ENCODE measurements around the gene ABCC4. TPM values are rescaled to one million over a fixed set of nuclear protein-coding genes. Genes with fewer than 3 reads are reported as not detected.

Gene ABCC4
- total and polyA plus RNA-seq, 2 donors (not counting 1 experiment from before 2014, with no cell fraction given) = 1.8 to 7.1 TPM

DNA sequence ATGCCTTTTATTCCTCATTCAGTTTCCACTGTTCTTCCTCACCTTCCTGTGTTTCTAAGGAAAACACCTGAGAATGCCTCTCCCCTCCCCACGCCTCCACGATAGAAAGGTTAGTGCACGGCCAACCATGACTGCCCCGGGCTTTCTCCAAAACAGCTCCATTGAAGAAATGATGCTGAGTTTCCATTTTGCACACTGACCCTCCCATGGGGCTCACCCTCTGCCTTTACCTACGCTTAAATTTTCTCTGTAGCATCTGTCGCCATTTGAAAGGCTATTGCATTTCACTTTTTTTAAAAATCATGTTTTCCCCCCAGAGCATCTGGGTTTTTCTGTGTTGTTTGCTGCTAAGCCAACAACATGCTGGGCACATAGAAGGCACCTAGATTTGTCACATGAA, 48.2 kb downstream of the ABCC4 start:
- Histone ChIP-seq H2AFZ (ENCODE audit: insufficient read depth, low read depth, low read length, poor library complexity, severe bottlenecking) (no peak overlapping the region), H4K20me1 (ENCODE audit: control insufficient read depth, insufficient read depth, low read length, poor library complexity, severe bottlenecking) (no peaks in the 10 kb centered on the region), H3K4me2 (replicated peaks; ENCODE audit: low read depth, low read length, poor library complexity, severe bottlenecking) (no peak overlapping the region), H3K27me3 (replicated peaks in 1 of 4; ENCODE audit: control extremely low read depth in 1 of 4, control insufficient read depth in 3 of 4, insufficient read depth in 4 of 4, low read length in 3 of 4) (no peaks in the 10 kb centered on the region), H3K36me3 (replicated peaks in 1 of 2; ENCODE audit: control extremely low read depth in 1 of 2, control insufficient read depth in 1 of 2, extremely low read depth in 1 of 2, insufficient read depth in 2 of 2, low read length in 1 of 2) (no peaks in the 10 kb centered on the region), H3K9ac (ENCODE audit: low read length) (no peak overlapping the region), H3K79me2 (ENCODE audit: control insufficient read depth, insufficient read depth, low read length) (no peaks in the 10 kb centered on the region), H3K4me3 (ENCODE audit: control extremely low read depth in 1 of 5, extremely low read depth in 1 of 5, insufficient read depth in 1 of 5, low read depth in 2 of 5, low read length in 4 of 5) (no peak overlapping the region), H3K9me3 (ENCODE audit: control extremely low read depth in 1 of 3, control insufficient read depth in 2 of 3, insufficient read depth in 1 of 3, low read length in 2 of 3) (no peaks in the 10 kb centered on the region), H3K4me1 (ENCODE audit: control insufficient read depth in 2 of 2, insufficient read depth in 2 of 2, low read length in 2 of 2) (no peaks in the 10 kb centered on the region), H3K27ac (ENCODE audit: low read length in 2 of 2) (no peak overlapping the region)
- ChIA-PET POLR2A (no interaction called here), CTCF (no interaction called here)
- no peak for DNase-seq
- Mint-ChIP-seq H3K9me3 (ENCODE audit: insufficient read depth) (no peaks in the 10 kb centered on the region), H3K27ac (no peak overlapping the region), H3K4me1 (peaks cover 14% of the 10 kb centered on the region), H3K4me3 (no peak overlapping the region), H3K27me3 (no peaks in the 10 kb centered on the region)
- 65% methylated on average over 4 of the region's 6 CpGs for WGBS (ENCODE audit: insufficient coverage)
- no peak for TF ChIP-seq EZH2 (IDR thresholded peaks at IDR 0.05; ENCODE audit: borderline replicate concordance, insufficient read depth, low read depth, low read length, poor library complexity, severe bottlenecking)
- TF ChIP-seq, protein P1, sequence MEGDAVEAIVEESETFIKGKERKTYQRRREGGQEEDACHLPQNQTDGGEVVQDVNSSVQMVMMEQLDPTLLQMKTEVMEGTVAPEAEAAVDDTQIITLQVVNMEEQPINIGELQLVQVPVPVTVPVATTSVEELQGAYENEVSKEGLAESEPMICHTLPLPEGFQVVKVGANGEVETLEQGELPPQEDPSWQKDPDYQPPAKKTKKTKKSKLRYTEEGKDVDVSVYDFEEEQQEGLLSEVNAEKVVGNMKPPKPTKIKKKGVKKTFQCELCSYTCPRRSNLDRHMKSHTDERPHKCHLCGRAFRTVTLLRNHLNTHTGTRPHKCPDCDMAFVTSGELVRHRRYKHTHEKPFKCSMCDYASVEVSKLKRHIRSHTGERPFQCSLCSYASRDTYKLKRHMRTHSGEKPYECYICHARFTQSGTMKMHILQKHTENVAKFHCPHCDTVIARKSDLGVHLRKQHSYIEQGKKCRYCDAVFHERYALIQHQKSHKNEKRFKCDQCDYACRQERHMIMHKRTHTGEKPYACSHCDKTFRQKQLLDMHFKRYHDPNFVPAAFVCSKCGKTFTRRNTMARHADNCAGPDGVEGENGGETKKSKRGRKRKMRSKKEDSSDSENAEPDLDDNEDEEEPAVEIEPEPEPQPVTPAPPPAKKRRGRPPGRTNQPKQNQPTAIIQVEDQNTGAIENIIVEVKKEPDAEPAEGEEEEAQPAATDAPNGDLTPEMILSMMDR (IDR thresholded peaks at IDR 0.05) = no peak
- ATAC-seq (ENCODE audit: low read depth) = no peak
- intact Hi-C loops (cut with micrococcal nuclease) = no loop called here

- TF ChIP-seq EZH2 (IDR thresholded peaks at IDR 0.05; ENCODE audit: borderline replicate concordance, insufficient read depth, low read depth, low read length, poor library complexity, severe bottlenecking) = no peak
- TF ChIP-seq, protein P1 (IDR thresholded peaks at IDR 0.05) = no peak
- no peak overlapping the region for H3K27ac Mint-ChIP-seq
- Histone ChIP-seq H3K79me2 (ENCODE audit: control insufficient read depth, insufficient read depth, low read length) (no peaks in the 10 kb centered on the region), H4K20me1 (ENCODE audit: control insufficient read depth, insufficient read depth, low read length, poor library complexity, severe bottlenecking) (no peaks in the 10 kb centered on the region), H3K4me1 (ENCODE audit: control insufficient read depth in 2 of 2, insufficient read depth in 2 of 2, low read length in 2 of 2) (no peaks in the 10 kb centered on the region), H3K9me3 (ENCODE audit: control extremely low read depth in 1 of 3, control insufficient read depth in 2 of 3, insufficient read depth in 1 of 3, low read length in 2 of 3) (no peaks in the 10 kb centered on the region), H3K4me3 (ENCODE audit: control extremely low read depth in 1 of 5, extremely low read depth in 1 of 5, insufficient read depth in 1 of 5, low read depth in 2 of 5, low read length in 4 of 5) (no peak overlapping the region), H2AFZ (ENCODE audit: insufficient read depth, low read depth, low read length, poor library complexity, severe bottlenecking) (no peak overlapping the region), H3K9ac (ENCODE audit: low read length) (no peak overlapping the region), H3K27me3 (replicated peaks in 1 of 4; ENCODE audit: control extremely low read depth in 1 of 4, control insufficient read depth in 3 of 4, insufficient read depth in 4 of 4, low read length in 3 of 4) (no peaks in the 10 kb centered on the region), H3K27ac (ENCODE audit: low read length in 2 of 2) (no peak overlapping the region), H3K36me3 (replicated peaks in 1 of 2; ENCODE audit: control extremely low read depth in 1 of 2, control insufficient read depth in 1 of 2, extremely low read depth in 1 of 2, insufficient read depth in 2 of 2, low read length in 1 of 2) (no peaks in the 10 kb centered on the region), H3K4me2 (replicated peaks; ENCODE audit: low read depth, low read length, poor library complexity, severe bottlenecking) (no peak overlapping the region)
- ATAC-seq (ENCODE audit: low read depth) (no peak), DNase-seq (no peak)
- WGBS (ENCODE audit: insufficient coverage) = 100% methylated on average over 3 of the region's 5 CpGs
- intact Hi-C loops (cut with micrococcal nuclease) = no loop called here
- no peak overlapping the region for H3K4me3 Mint-ChIP-seq
- H3K4me1 Mint-ChIP-seq = peaks cover 15% of the 10 kb centered on the region
- H3K9me3 Mint-ChIP-seq (ENCODE audit: insufficient read depth) = no peaks in the 10 kb centered on the region
- no peaks in the 10 kb centered on the region for H3K27me3 Mint-ChIP-seq
- POLR2A ChIA-PET = no interaction called here
- CTCF ChIA-PET = interaction anchor here (0.7 to 1.3 kb wide), 2 partner anchors 61 to 129 kb away, joined by 3 to 5 read pairs; no protein-coding TSS in a partner anchor
Observed at GRCh38 chr13:95251641-95252040, 49.6 kb downstream of the ABCC4 start.
